PC-9 (cell line): ENCODE results near the gene CCR5AS.

ENCODE experiments used
- CTCF ChIP-seq: fragments of 200-600 bp; sonication (generic); conservative IDR thresholded peaks from 2 replicates; pipeline ENCODE4 v1.6.1; 2017; ENCODE audit warnings: mixed run types, antibody characterized with exemption, mild to moderate bottlenecking, moderate library complexity
- EZH2 ChIP-seq: fragments of 200-600 bp; sonication (generic); IDR thresholded peaks from 2 replicates; pipeline ENCODE4 v1.8.0; 2017; ENCODE audit warnings: antibody characterized with exemption, low read depth

DNA sequence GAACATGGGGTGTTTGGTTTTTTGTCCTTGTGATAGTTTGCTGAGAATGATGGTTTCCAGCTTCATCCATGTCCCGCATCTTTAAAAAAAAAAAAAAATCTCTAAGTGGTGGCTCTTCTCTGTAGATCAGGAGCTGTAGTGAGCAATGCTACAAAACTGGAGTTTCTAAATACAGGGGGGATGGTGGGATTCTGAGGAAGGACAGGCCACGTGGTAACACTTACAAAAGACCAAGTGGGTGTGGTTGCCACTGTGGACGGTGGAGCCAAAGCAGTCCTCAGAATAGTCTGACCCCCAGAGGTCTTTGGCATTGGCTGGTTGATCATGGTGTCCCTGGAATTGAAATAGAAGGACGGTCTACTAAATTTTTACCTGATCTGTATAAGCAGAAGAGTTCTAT lies 7.9 kb upstream of the CCR5AS start:
- TF ChIP-seq CTCF: no peak
- no peak for TF ChIP-seq EZH2
